ENCODE measurements around the gene HVCN1.
A peak's percentile ranks its signal among the peaks of the same experiment; 100 is the strongest.
"Not testable (repeated sequence)": the region's sequence is repeated elsewhere in the genome, so short reads cannot be mapped to it uniquely, and the experiment has no call there.

HVCN1 gene

DNA sequence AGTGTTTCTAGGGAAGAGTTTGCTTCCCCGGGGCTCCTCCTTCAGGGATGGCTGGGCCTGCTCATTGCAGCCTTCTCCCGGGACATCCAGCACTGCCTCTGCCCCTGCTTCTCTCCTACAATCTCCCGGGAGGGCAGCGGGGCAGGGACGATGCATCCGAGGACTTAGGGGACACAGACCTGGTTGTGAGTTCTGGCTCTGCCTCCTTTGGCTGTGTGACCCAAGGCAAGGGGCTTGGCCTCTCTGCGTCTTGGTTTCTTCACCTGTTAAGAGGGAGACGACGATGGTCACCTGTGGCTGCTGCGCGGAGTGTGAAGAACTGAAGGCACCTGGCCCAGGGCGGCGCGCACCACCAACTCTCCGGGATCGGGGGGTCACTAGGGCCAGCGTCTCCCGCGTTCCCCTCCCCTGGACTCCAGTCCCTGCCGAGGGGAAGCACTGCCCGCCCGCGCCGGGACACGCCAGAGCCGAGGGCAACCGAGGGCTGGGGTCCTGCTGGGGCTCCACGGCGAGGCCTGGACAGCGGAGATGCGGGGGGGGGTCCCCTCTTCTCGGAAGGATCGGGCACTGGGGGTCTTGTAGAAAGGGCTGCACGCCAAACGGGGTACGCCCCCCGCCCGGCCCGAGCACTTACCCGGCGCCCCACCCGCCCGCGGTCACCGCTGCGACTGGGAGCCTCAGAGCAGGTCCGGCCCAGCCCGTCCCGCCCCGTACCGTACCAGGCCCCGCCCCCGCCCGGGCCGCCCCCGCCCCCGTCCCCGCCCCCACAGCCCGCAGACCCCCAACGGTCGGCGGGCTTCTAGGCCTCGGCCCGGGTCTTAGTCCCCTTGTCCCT, at the start of gene HVCN1:
TSS of gene HVCN1 (minus strand) at position 670 of the 835 bp plus-strand sequence. CDS start 5,870 bp downstream, outside the sequence.
- H3K27me3 ChIP-seq (replicated peaks; ENCODE audit: control insufficient read depth, insufficient read depth, low read length) = no peaks in the 10 kb centered on the region
- peak; percentile 54 for DNase-seq (ENCODE audit: extremely low read depth, insufficient read length)
- TF ChIP-seq, protein P1, sequence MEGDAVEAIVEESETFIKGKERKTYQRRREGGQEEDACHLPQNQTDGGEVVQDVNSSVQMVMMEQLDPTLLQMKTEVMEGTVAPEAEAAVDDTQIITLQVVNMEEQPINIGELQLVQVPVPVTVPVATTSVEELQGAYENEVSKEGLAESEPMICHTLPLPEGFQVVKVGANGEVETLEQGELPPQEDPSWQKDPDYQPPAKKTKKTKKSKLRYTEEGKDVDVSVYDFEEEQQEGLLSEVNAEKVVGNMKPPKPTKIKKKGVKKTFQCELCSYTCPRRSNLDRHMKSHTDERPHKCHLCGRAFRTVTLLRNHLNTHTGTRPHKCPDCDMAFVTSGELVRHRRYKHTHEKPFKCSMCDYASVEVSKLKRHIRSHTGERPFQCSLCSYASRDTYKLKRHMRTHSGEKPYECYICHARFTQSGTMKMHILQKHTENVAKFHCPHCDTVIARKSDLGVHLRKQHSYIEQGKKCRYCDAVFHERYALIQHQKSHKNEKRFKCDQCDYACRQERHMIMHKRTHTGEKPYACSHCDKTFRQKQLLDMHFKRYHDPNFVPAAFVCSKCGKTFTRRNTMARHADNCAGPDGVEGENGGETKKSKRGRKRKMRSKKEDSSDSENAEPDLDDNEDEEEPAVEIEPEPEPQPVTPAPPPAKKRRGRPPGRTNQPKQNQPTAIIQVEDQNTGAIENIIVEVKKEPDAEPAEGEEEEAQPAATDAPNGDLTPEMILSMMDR (IDR thresholded peaks at IDR 0.05; ENCODE audit: insufficient read depth, low read length, poor library complexity, severe bottlenecking) = no peak
- H3K4me3 ChIP-seq (replicated peaks; ENCODE audit: low read depth, low read length) = peak within 1 kb of the TSS; percentile 98
- peaks cover 2% of the 10 kb centered on the region; the same call in 1 of the 2 replicates for H3K36me3 ChIP-seq (ENCODE audit: control insufficient read depth, insufficient read depth, low read length)

DNA sequence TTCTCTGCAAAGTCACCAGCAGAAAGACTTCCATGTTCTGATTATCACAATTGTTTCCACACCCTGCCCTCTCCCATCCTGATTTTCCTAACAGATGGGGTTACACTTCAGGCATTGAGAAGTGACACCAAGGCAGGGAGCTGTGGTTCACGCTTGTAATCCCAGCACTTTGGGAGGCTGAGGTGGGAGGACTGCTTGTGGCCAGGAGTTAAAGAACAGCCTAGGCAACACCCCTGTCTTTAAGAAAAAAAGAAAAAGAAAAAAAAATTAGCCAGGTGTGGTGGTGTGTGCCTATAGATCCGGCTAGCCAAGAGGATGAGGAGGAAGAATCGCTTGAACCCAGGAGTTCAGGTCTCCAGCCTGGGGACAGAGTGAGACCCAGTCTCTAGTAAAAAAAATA, 48.6 kb upstream of the HVCN1 start:
- TF ChIP-seq, protein P1 (IDR thresholded peaks at IDR 0.05; ENCODE audit: insufficient read depth, low read length, poor library complexity, severe bottlenecking) = no peak
- Histone ChIP-seq H3K27me3 (replicated peaks; ENCODE audit: control insufficient read depth, insufficient read depth, low read length) (no peaks in the 10 kb centered on the region), H3K4me3 (replicated peaks; ENCODE audit: low read depth, low read length) (no peak overlapping the region), H3K36me3 (ENCODE audit: control insufficient read depth, insufficient read depth, low read length) (peaks cover 5% of the 10 kb centered on the region)
- DNase-seq (ENCODE audit: extremely low read depth, insufficient read length) = no peak

GRCh38 chr12:110737016-110737415, 48.1 kb upstream of the HVCN1 start:
- not testable (repeated sequence) for H3K27me3 ChIP-seq (replicated peaks; ENCODE audit: control insufficient read depth, insufficient read depth, low read length); H3K36me3 ChIP-seq (ENCODE audit: control insufficient read depth, insufficient read depth, low read length); H3K4me3 ChIP-seq (replicated peaks; ENCODE audit: low read depth, low read length); DNase-seq (ENCODE audit: extremely low read depth, insufficient read length)

GRCh38 chr12:110733900-110734299, 45.0 kb upstream of the HVCN1 start:
- TF ChIP-seq, protein P1 (IDR thresholded peaks at IDR 0.05; ENCODE audit: insufficient read depth, low read length, poor library complexity, severe bottlenecking) = no peak
- H3K27me3 ChIP-seq (replicated peaks; ENCODE audit: control insufficient read depth, insufficient read depth, low read length) = no peaks in the 10 kb centered on the region
- DNase-seq (ENCODE audit: extremely low read depth, insufficient read length) = no peak
- peaks cover 11% of the 10 kb centered on the region for H3K36me3 ChIP-seq (ENCODE audit: control insufficient read depth, insufficient read depth, low read length)
- H3K4me3 ChIP-seq (replicated peaks; ENCODE audit: low read depth, low read length) = no peak overlapping the region

DNA sequence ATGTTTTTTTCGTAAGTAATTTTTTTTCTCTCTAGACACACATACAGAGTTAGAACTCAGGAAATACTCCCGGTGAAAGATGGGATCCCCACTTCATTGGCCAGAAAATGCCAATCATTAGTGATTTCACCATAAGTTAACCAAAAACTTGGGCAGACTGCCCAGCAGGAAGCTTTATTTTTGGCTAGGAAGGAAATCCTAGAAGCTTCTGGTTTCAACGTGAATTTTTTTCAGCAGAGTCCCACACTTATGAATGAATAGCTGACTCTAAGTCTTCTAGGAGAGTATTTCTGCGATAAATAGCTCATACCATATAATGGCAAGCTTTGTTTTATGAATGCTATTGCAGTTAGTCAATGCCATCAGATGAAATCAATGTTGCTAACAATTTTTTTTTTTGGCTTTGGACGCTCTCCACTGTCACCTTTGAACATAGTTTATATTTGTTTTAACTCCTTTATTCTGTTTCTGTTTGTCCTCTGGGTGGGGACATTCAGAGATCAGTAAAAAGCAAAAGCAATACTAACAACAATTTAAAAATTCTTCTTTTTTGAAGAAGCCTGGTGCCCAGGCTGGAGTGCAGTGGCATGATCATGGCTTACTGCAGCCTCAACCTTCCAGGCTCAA, 44.3 kb upstream of the HVCN1 start:
- H3K27me3 ChIP-seq (replicated peaks; ENCODE audit: control insufficient read depth, insufficient read depth, low read length) = no peaks in the 10 kb centered on the region
- TF ChIP-seq, protein P1 (IDR thresholded peaks at IDR 0.05; ENCODE audit: insufficient read depth, low read length, poor library complexity, severe bottlenecking) = no peak
- H3K36me3 ChIP-seq (ENCODE audit: control insufficient read depth, insufficient read depth, low read length) = peaks cover 13% of the 10 kb centered on the region
- DNase-seq (ENCODE audit: extremely low read depth, insufficient read length) = no peak
- no peak overlapping the region for H3K4me3 ChIP-seq (replicated peaks; ENCODE audit: low read depth, low read length)

DNA sequence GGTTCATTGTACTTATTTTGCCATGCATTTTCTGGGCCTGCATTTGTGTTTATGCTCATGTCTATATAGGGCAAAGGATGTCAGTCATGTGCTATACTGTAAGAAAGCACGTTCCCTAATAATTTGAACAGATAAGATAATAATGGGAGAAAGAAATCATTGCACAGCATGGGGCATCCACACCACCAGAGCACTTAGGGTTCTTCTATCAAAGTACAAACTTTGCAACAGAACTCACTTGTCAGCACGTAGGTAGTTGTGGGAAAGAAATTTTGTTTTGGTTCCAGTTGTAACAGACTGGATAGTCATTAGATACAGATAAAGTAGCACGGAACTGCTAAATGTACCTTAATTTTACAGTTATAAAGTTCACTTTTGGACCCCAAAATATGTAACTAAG, 43.7 kb upstream of the HVCN1 start:
- H3K27me3 ChIP-seq (replicated peaks; ENCODE audit: control insufficient read depth, insufficient read depth, low read length) = no peaks in the 10 kb centered on the region
- peaks cover 13% of the 10 kb centered on the region for H3K36me3 ChIP-seq (ENCODE audit: control insufficient read depth, insufficient read depth, low read length)
- DNase-seq (ENCODE audit: extremely low read depth, insufficient read length) = no peak
- H3K4me3 ChIP-seq (replicated peaks; ENCODE audit: low read depth, low read length) = no peak overlapping the region
- TF ChIP-seq, protein P1 (IDR thresholded peaks at IDR 0.05; ENCODE audit: insufficient read depth, low read length, poor library complexity, severe bottlenecking) = no peak
